BJ (cell line): ENCODE data around the gene CTAGE9. TPM values are rescaled to one million over a fixed set of nuclear protein-coding genes. Genes with fewer than 3 reads are reported as not detected.
"Not testable (repeated sequence)": the region's sequence is repeated elsewhere in the genome, so short reads cannot be mapped to it uniquely, and the experiment has no call there.

Experiments used
- CTCF ChIA-PET: fragments of 350-600 bp; formaldehyde crosslinking; extraction: SDS; loops from one replicate; lab custom pipeline; 2021; ENCODE audit warnings: antibody characterized with exemption, inconsistent platforms; lab: Yijun Ruan, JAX
- POLR2A ChIA-PET: fragments of 300-600 bp; sonication (Branson Sonifier 250); formaldehyde crosslinking; extraction: SDS; loops from one replicate; lab custom pipeline; 2021; ENCODE audit warnings: antibody characterized with exemption; lab: Charles Lee
- DNase-seq: peaks from one replicate; pipeline ENCODE4 v3.0.0-alpha.2; 2011; ENCODE audit warnings: low read depth
- H3K27me3 ChIP-seq: 2 replicates; pipeline ENCODE4 v1.6.0; 2011; ENCODE audit warnings: low read length; ENCODE audit not compliant: control insufficient read depth, insufficient read depth
- H3K36me3 ChIP-seq: 2 replicates; pipeline ENCODE4 v1.5.1; 2011; ENCODE audit warnings: low read length; ENCODE audit not compliant: control insufficient read depth, insufficient read depth
- H3K4me3 ChIP-seq: 2 replicates; pipeline ENCODE4 v1.5.1; 2011; ENCODE audit warnings: low read depth, mild to moderate bottlenecking, control low read depth, low read length
- CTCF ChIP-seq: IDR thresholded peaks from 2 replicates; pipeline ENCODE4 v1.5.1; 2011; ENCODE audit warnings: low read depth, mild to moderate bottlenecking, control low read depth, inconsistent platforms, low read length, moderate library complexity; ENCODE audit not compliant: insufficient read depth
- polyA minus RNA-seq: library from RNA; depleted of rRNA, polyadenylated mRNA; stranded (reverse); fragments of >200 nt; gene quantifications from 2 replicates; pipeline ENCODE4 v1.2.3, GENCODE V29; 2011; rRNA and poly(A)+ RNA removed
- polyA plus RNA-seq: library from polyadenylated mRNA; depleted of rRNA; stranded (reverse); fragments of >200 nt; gene quantifications from 2 replicates; pipeline ENCODE4 v1.2.3, GENCODE V29; 2011; rRNA removed

Gene CTAGE9
- not detected in 2 replicates for polyA plus RNA-seq
- polyA minus RNA-seq = not detected in 2 replicates

GRCh38 chr6:131710917-131711316, at the start of gene CTAGE9:
TSS of gene CTAGE9 (minus strand) at chr6:131711017. CDS start at chr6:131711017, 0 bp downstream.
- DNase-seq, H3K4me3 ChIP-seq, POLR2A ChIA-PET, H3K27me3 ChIP-seq, CTCF ChIA-PET, H3K36me3 ChIP-seq: not testable (repeated sequence)

GRCh38 chr6:131758920-131759319, 48.1 kb upstream of the CTAGE9 start:
- Histone ChIP-seq H3K4me3 (no peak overlapping the region), H3K36me3 (no peaks in the 10 kb centered on the region), H3K27me3 (no peaks in the 10 kb centered on the region)
- ChIA-PET CTCF (no interaction called here), POLR2A (no interaction called here)
- TF ChIP-seq CTCF = no peak
- DNase-seq = no peak

- ChIA-PET POLR2A (no interaction called here), CTCF (interaction anchor here (1.1 to 1.5 kb wide), 3 partner anchors 9 to 159 kb away, joined by 3 read pairs; no protein-coding TSS in a partner anchor)
- TF ChIP-seq CTCF = no peak
- Histone ChIP-seq H3K27me3 (no peaks in the 10 kb centered on the region), H3K4me3 (no peak overlapping the region), H3K36me3 (no peaks in the 10 kb centered on the region)
- peak; percentile 45 for DNase-seq
These were observed 45.2 kb upstream of the CTAGE9 start for GRCh38 chr6:131756039-131756438.

GRCh38 chr6:131755597-131755996, 44.8 kb upstream of the CTAGE9 start:
- H3K36me3 ChIP-seq = no peaks in the 10 kb centered on the region
- peak; percentile 93 for DNase-seq
- H3K4me3 ChIP-seq = no peak overlapping the region
- POLR2A ChIA-PET = no interaction called here
- CTCF ChIA-PET = interaction anchor here (1.1 to 2.2 kb wide), 4 partner anchors 9 to 160 kb away, joined by 3 to 6 read pairs (median 3); no protein-coding TSS in a partner anchor
- TF ChIP-seq CTCF = no peak
- H3K27me3 ChIP-seq = no peaks in the 10 kb centered on the region

- no peak for DNase-seq
- ChIA-PET CTCF (interaction anchor here (1.1 to 2.2 kb wide), 4 partner anchors 10 to 160 kb away, joined by 3 to 6 read pairs (median 3); no protein-coding TSS in a partner anchor), POLR2A (no interaction called here)
- H3K27me3 ChIP-seq = no peaks in the 10 kb centered on the region
- H3K36me3 ChIP-seq = no peaks in the 10 kb centered on the region
- no peak overlapping the region for H3K4me3 ChIP-seq
- TF ChIP-seq CTCF = no peak
These were observed 44.1 kb upstream of the CTAGE9 start for GRCh38 chr6:131754715-131755567.
